SU-DHL-6 (cell line): ENCODE data around the gene DCHS1.

Experiments used
- H2AFZ ChIP-seq: fragments of 200-600 bp; sonication (generic); 2 replicates; pipeline ENCODE4 v1.6.1; 2014; ENCODE audit warnings: low read depth, mild to moderate bottlenecking, moderate library complexity, mixed read lengths, antibody characterized with exemption, low read length; ENCODE audit not compliant: severe bottlenecking
- H3F3A ChIP-seq: fragments of 200-600 bp; shearing (Covaris generic); 2 replicates; pipeline ENCODE4 v1.6.0; 2016; ENCODE audit warnings: antibody characterized with exemption, mild to moderate bottlenecking; ENCODE audit not compliant: insufficient read depth
- H3K27ac ChIP-seq: fragments of 200-600 bp; sonication (generic); 2 replicates; pipeline ENCODE4 v1.5.1; 2016; ENCODE audit warnings: low read depth, mild to moderate bottlenecking, low read length, moderate library complexity, mixed read lengths
- H3K27me3 ChIP-seq: fragments of 200-600 bp; sonication (generic), shearing (Covaris generic); 2 replicates; pipeline ENCODE4 v1.6.0; 2014; ENCODE audit warnings: mild to moderate bottlenecking, low read length
- H3K36me3 ChIP-seq: fragments of 200-600 bp; sonication (generic); 2 replicates; pipeline ENCODE4 v1.6.1; 2014; ENCODE audit warnings: mild to moderate bottlenecking, low read length, mixed read lengths
- H3K4me2 ChIP-seq: fragments of 300-600, 200-600 bp; shearing (Covaris generic), sonication (generic); 2 replicates; pipeline ENCODE4 v1.6.0; 2014; ENCODE audit warnings: low read length, low read depth, mild to moderate bottlenecking; ENCODE audit not compliant: poor library complexity, severe bottlenecking
- H3K4me3 ChIP-seq: fragments of 200-600 bp; sonication (generic); 2 replicates; pipeline ENCODE4 v1.5.1; 2014; ENCODE audit warnings: antibody characterized with exemption, low read length, mild to moderate bottlenecking, mixed read lengths; ENCODE audit not compliant: insufficient read depth, poor library complexity, severe bottlenecking
- H3K79me2 ChIP-seq: fragments of 200-600 bp; sonication (generic); 2 replicates; pipeline ENCODE4 v1.6.1; 2014; ENCODE audit warnings: mild to moderate bottlenecking, low read length, moderate library complexity; ENCODE audit not compliant: insufficient read depth
- H3K9ac ChIP-seq: fragments of 200-600 bp; sonication (generic); 2 replicates; pipeline ENCODE4 v1.7.0; 2014; ENCODE audit warnings: mild to moderate bottlenecking, low read length
- H3K9me2 ChIP-seq: fragments of 200-600 bp; sonication (generic); replicated peaks from 2 replicates; pipeline ENCODE4 v1.6.1; 2014; ENCODE audit warnings: low read length; ENCODE audit not compliant: insufficient read depth
- H3K9me3 ChIP-seq: fragments of 200-600 bp; sonication (generic); 2 replicates; pipeline ENCODE4 v1.6.1; 2014; ENCODE audit warnings: low read length, mixed read lengths; ENCODE audit not compliant: insufficient read depth
- H4K20me1 ChIP-seq: fragments of 200-600 bp; sonication (generic); 2 replicates; pipeline ENCODE4 v1.6.1; 2014; ENCODE audit warnings: low read depth, mild to moderate bottlenecking, antibody characterized with exemption, low read length, moderate library complexity, mixed read lengths
- EZH2phosphoT487 ChIP-seq: fragments of 200-600 bp; sonication (generic), shearing (Covaris generic); conservative IDR thresholded peaks from 2 replicates; pipeline ENCODE4 v1.6.1; 2018; ENCODE audit warnings: mild to moderate bottlenecking, antibody characterized with exemption, low read length, moderate library complexity, mixed read lengths
- TF ChIP-seq, protein P1 (sequence below): fragments of 200-600 bp; sonication (generic); IDR thresholded peaks from one replicate; pipeline ENCODE4 v1.5.1; 2017; ENCODE audit warnings: antibody characterized with exemption, mild to moderate bottlenecking, low read length, moderate library complexity; ENCODE audit not compliant: insufficient read depth, poor library complexity, severe bottlenecking

Gene DCHS1

DNA sequence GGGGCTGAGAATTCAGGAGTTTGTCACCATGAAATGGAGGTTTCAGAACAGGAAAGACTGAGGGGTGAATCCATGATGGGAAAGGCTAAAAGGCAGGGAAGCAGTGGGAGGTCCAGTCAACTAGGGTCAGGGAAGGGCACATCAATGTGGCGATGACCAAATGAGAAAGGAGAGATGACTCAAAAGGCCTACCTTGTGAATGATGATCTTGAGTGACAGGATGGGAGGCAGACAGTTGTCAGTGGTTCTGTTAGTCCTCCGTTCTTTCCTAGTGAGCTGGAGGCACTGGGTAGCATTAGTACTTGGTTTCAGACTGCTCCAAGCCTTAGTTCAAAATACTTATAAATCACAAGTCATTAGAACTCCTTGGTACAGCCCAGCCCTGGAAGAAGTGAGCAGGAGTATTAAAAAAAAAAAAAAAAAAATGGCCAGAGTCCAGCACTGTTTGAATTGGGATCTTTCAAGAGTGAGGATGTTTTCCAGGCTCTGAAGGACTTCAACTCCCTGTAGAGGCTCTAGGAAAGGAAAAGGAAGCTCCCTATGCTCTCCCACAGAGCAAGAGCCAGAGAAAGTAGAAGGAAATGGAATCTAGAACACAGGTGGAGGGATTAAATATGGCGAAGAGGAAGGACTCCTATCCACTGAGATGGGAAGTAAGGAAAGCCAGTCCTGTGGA, 8.3 kb upstream of the DCHS1 start:
- no peak overlapping the region for H3K9ac ChIP-seq
- no peak overlapping the region for H3K27ac ChIP-seq
- H3K9me3 ChIP-seq: no peaks in the 10 kb centered on the region
- H3F3A ChIP-seq: no peaks in the 10 kb centered on the region
- H3K79me2 ChIP-seq: no peaks in the 10 kb centered on the region
- TF ChIP-seq EZH2phosphoT487: no peak
- TF ChIP-seq, protein P1, sequence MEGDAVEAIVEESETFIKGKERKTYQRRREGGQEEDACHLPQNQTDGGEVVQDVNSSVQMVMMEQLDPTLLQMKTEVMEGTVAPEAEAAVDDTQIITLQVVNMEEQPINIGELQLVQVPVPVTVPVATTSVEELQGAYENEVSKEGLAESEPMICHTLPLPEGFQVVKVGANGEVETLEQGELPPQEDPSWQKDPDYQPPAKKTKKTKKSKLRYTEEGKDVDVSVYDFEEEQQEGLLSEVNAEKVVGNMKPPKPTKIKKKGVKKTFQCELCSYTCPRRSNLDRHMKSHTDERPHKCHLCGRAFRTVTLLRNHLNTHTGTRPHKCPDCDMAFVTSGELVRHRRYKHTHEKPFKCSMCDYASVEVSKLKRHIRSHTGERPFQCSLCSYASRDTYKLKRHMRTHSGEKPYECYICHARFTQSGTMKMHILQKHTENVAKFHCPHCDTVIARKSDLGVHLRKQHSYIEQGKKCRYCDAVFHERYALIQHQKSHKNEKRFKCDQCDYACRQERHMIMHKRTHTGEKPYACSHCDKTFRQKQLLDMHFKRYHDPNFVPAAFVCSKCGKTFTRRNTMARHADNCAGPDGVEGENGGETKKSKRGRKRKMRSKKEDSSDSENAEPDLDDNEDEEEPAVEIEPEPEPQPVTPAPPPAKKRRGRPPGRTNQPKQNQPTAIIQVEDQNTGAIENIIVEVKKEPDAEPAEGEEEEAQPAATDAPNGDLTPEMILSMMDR: no peak
- no peaks in the 10 kb centered on the region for H3K36me3 ChIP-seq
- no peak overlapping the region for H2AFZ ChIP-seq
- H3K4me3 ChIP-seq: no peak overlapping the region
- no peaks in the 10 kb centered on the region for H3K27me3 ChIP-seq
- H4K20me1 ChIP-seq: no peaks in the 10 kb centered on the region
- no peaks in the 10 kb centered on the region for H3K9me2 ChIP-seq
- H3K4me2 ChIP-seq: no peak overlapping the region

DNA sequence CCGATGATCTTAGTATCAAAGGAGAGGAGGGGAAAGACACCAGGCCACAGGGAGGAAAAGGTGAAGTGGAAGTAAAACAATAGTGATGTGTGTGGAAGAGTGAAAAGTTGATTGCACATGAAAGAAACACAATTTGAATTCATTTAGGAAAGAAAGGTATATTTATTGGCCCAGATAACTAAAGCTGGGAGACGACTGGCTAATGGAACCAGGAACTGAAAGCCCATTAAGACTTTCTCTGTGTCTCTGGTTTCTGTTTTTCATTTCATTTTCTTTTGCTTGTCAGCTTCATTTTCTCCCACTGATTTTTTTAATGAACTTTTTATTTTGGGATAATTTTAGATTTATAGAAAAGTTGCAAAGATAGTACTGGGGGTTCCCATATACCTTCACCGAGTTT, 5.1 kb upstream of the DCHS1 start:
- H3K9ac ChIP-seq: no peak overlapping the region
- no peak overlapping the region for H2AFZ ChIP-seq
- H3K9me3 ChIP-seq: no peaks in the 10 kb centered on the region
- no peaks in the 10 kb centered on the region for H4K20me1 ChIP-seq
- H3K9me2 ChIP-seq: no peaks in the 10 kb centered on the region
- H3K36me3 ChIP-seq: no peaks in the 10 kb centered on the region
- H3K4me3 ChIP-seq: no peak overlapping the region
- H3K4me2 ChIP-seq: no peak overlapping the region
- TF ChIP-seq EZH2phosphoT487: no peak
- TF ChIP-seq, protein P1: no peak
- no peak overlapping the region for H3K27ac ChIP-seq
- no peaks in the 10 kb centered on the region for H3K27me3 ChIP-seq
- no peaks in the 10 kb centered on the region for H3K79me2 ChIP-seq
- H3F3A ChIP-seq: no peaks in the 10 kb centered on the region

DNA sequence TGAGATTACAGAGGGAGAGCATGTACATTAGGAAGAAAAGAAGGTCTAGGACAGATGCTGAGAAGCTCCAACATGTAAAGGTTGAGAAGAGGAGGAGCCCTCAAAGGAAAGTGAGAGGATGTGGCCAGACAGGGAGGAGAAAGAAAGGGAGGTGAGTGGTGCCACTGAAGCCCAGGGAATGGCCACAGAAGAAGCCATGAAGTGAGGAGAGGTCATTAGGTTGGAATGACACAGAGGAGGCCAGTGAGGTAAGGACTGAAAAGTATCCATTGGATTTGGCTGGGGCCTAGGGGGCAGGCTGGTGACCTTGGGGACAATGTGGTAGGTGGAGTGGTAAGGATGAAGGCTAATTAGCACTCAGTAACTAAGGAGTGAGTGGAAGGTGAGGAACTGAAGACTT, 3.0 kb upstream of the DCHS1 start:
- Histone ChIP-seq H3K27ac (no peak overlapping the region), H3K27me3 (no peaks in the 10 kb centered on the region), H3K36me3 (no peaks in the 10 kb centered on the region), H3F3A (no peaks in the 10 kb centered on the region), H3K9me3 (no peaks in the 10 kb centered on the region), H3K9me2 (no peaks in the 10 kb centered on the region), H3K4me2 (no peak overlapping the region), H3K79me2 (no peaks in the 10 kb centered on the region), H3K9ac (no peak overlapping the region), H3K4me3 (no peak overlapping the region), H2AFZ (no peak overlapping the region), H4K20me1 (no peaks in the 10 kb centered on the region)
- TF ChIP-seq, protein P1: no peak
- TF ChIP-seq EZH2phosphoT487: no peak
